Peyer's patch (tissue), 4 donors: ENCODE data around the gene GAST. TPM values are rescaled to one million over a fixed set of nuclear protein-coding genes. Genes with fewer than 3 reads are reported as not detected.

Source experiments
- DNase-seq, 3 donors: peaks; one replicate each; pipeline ENCODE4 v3.0.0-alpha.2; 2017 to 2019
- H3K27ac ChIP-seq, 4 donors: fragments of 200-600 bp; sonication (generic); one replicate each; pipeline ENCODE4 v1.5.1; 2016 to 2019
- H3K27me3 ChIP-seq, 2 donors: fragments of 200-600 bp; sonication (generic); one replicate each; pipeline ENCODE4 v1.5.1; 2019
- H3K36me3 ChIP-seq, 3 donors: fragments of 200-600 bp; sonication (generic); one replicate each; pipeline ENCODE4 v1.5.1; 2016 to 2019
- H3K4me1 ChIP-seq, 4 donors: fragments of 200-600 bp; sonication (generic); one replicate each; pipeline ENCODE4 v1.5.1; 2016 to 2019
- H3K4me3 ChIP-seq, 4 donors: fragments of 200-600 bp; sonication (generic); 1 replicate in 3 of 4; 2 replicates in 1 of 4; pipeline ENCODE4 v1.5.1; 2016 to 2019; ENCODE audit warnings: mild to moderate bottlenecking in 1 of 4
- H3K9me3 ChIP-seq, 4 donors: fragments of 200-600 bp; sonication (generic); one replicate each; pipeline ENCODE4 v1.5.1; 2016 to 2019; ENCODE audit warnings: mild to moderate bottlenecking in 1 of 4
- POLR2A ChIP-seq, 2 donors: fragments of 450-650 bp; IDR thresholded peaks; one replicate each; pipeline ENCODE4 v1.5.1; 2017; ENCODE audit warnings: antibody characterized with exemption in 2 of 2, mild to moderate bottlenecking in 2 of 2, moderate library complexity in 2 of 2
- total RNA-seq, 4 donors: library from RNA; depleted of rRNA; stranded (reverse); fragments of >200 nt; gene quantifications; one replicate each; pipeline ENCODE4 v1.1.0, GENCODE V29; 2016
- TF ChIP-seq, protein P1 (sequence below), 6 experiments: fragments of 450-650 bp in 4 of 6; fragments of 200-600 bp in 2 of 6; sonication (generic) in 1 of 6; IDR thresholded peaks; one replicate each; pipeline ENCODE4 v1.5.1; 2017 to 2019; ENCODE audit warnings: antibody characterized with exemption in 6 of 6, mild to moderate bottlenecking in 3 of 6, moderate library complexity in 1 of 6

The GAST gene
- total RNA-seq, 4 donors from 2014 or later = not detected

DNA sequence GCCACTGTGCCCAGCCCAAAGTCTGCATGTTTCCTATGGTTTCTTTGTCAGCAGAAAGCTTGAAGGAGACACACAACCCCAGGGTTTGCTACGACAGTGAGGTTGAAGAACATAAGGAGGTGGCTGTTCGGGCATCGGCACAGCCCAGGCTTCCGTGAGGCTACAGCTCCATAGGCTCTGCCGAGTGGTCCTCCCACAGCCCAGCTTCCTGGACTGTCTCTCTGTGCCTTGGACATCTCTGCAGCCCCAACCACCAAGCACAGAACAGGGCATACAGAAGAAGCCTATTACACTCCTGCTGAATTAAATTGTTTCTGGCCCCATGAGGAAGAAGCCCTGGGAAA is 25.5 kb downstream of the GAST start:
- Histone ChIP-seq H3K27ac (no peak overlapping the region), H3K4me3 (no peak overlapping the region), H3K9me3 (no peaks in the 10 kb centered on the region), H3K27me3 (peaks cover 0 to 28% of the 10 kb centered on the region in 2 donors), H3K36me3 (no peaks in the 10 kb centered on the region), H3K4me1 (peaks cover 0 to 19% (median 6%) of the 10 kb centered on the region in 4 donors)
- DNase-seq = no peak
- TF ChIP-seq, protein P1, sequence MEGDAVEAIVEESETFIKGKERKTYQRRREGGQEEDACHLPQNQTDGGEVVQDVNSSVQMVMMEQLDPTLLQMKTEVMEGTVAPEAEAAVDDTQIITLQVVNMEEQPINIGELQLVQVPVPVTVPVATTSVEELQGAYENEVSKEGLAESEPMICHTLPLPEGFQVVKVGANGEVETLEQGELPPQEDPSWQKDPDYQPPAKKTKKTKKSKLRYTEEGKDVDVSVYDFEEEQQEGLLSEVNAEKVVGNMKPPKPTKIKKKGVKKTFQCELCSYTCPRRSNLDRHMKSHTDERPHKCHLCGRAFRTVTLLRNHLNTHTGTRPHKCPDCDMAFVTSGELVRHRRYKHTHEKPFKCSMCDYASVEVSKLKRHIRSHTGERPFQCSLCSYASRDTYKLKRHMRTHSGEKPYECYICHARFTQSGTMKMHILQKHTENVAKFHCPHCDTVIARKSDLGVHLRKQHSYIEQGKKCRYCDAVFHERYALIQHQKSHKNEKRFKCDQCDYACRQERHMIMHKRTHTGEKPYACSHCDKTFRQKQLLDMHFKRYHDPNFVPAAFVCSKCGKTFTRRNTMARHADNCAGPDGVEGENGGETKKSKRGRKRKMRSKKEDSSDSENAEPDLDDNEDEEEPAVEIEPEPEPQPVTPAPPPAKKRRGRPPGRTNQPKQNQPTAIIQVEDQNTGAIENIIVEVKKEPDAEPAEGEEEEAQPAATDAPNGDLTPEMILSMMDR (IDR thresholded peaks at IDR 0.05) = no peak
- no peak for TF ChIP-seq POLR2A (IDR thresholded peaks at IDR 0.05)

- Histone ChIP-seq H3K27me3 (peaks cover 0 to 28% of the 10 kb centered on the region in 2 donors), H3K9me3 (no peaks in the 10 kb centered on the region), H3K4me1 (peaks cover 0 to 19% (median 6%) of the 10 kb centered on the region in 4 donors), H3K36me3 (no peaks in the 10 kb centered on the region), H3K4me3 (no peak overlapping the region), H3K27ac (no peak overlapping the region)
- peak; percentile 77 to 92 (median 88) for DNase-seq
- TF ChIP-seq, protein P1 (IDR thresholded peaks at IDR 0.05) = peak; percentile 85 to 99 (median 97)
- no peak for TF ChIP-seq POLR2A (IDR thresholded peaks at IDR 0.05)
These were observed 26.1 kb downstream of the GAST start for GRCh38 chr17:41738077-41738800.

GRCh38 chr17:41738801-41739112 is 26.6 kb downstream of the GAST start:
- peaks cover 0 to 14% (median 6%) of the 10 kb centered on the region in 4 donors for H3K4me1 ChIP-seq

DNA sequence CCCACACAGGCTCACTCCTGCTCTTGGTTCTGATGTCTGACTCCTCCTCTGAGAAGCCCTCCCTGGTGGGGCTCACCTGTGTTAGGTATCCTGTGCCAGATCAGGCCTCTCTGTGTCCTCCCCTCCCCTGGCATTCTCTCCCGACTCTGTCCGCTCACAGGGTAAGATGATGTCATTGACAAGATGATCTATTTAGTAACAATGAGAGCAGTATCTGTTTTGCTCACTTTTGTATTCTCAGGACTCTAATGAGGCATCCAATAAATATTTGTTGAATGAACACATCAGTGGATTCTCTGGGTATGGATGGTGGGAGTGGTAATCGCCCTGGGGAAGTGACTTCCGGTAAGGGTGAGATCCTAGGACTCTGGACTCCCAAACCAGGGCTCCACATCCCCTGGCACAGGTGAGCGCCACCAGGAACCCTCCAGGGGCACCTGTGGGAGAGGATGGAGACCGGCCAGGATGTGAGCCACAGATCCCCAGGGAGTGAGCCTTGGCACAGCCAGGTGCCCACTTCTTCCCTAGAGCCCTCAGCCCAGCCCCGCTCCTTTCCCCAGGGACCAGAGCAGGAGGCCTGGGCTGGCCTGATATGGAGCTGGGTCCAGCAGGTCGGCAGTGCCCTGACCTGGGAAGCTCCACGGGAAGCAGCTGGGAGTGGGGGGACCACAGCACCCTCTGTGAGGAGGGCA is 27.7 kb downstream of the GAST start:
- Histone ChIP-seq H3K4me3 (no peak overlapping the region), H3K27me3 (peaks cover 0 to 13% of the 10 kb centered on the region in 2 donors), H3K4me1 (peaks cover 0 to 4% (median 1%) of the 10 kb centered on the region in 4 donors), H3K27ac (no peak overlapping the region), H3K36me3 (no peaks in the 10 kb centered on the region), H3K9me3 (no peaks in the 10 kb centered on the region)
- DNase-seq = no peak
- TF ChIP-seq POLR2A (IDR thresholded peaks at IDR 0.05) = no peak
- TF ChIP-seq, protein P1 (IDR thresholded peaks at IDR 0.05) = no peak

More at GRCh38 chr17:41738801-41739112, 26.6 kb downstream of the GAST start:
- peaks cover 0 to 23% of the 10 kb centered on the region in 2 donors for H3K27me3 ChIP-seq
- no peak overlapping the region for H3K27ac ChIP-seq
- H3K9me3 ChIP-seq = no peaks in the 10 kb centered on the region
- no peaks in the 10 kb centered on the region for H3K36me3 ChIP-seq
- no peak for DNase-seq
- H3K4me3 ChIP-seq = no peak overlapping the region
- no peak for TF ChIP-seq POLR2A (IDR thresholded peaks at IDR 0.05)
- TF ChIP-seq, protein P1 (IDR thresholded peaks at IDR 0.05) = no peak

GRCh38 chr17:41740506-41740905 is 28.4 kb downstream of the GAST start:
- H3K27me3 ChIP-seq = peaks cover 0 to 6% of the 10 kb centered on the region in 2 donors
- H3K4me3 ChIP-seq = no peak overlapping the region
- TF ChIP-seq, protein P1 (IDR thresholded peaks at IDR 0.05) = no peak
- no peaks in the 10 kb centered on the region for H3K4me1 ChIP-seq
- no peak overlapping the region for H3K27ac ChIP-seq
- H3K9me3 ChIP-seq = no peaks in the 10 kb centered on the region
- DNase-seq = no peak
- no peaks in the 10 kb centered on the region for H3K36me3 ChIP-seq
